Skeletal muscle cell (primary cell): ENCODE data around the gene ZSWIM9.

Source experiments
- DNase-seq: peaks from one replicate; pipeline ENCODE4 v3.0.0-alpha.2; 2010; ENCODE audit warnings: low read depth
- H3K4me3 ChIP-seq: 2 replicates; pipeline ENCODE4 v1.5.1; 2011; ENCODE audit warnings: low read depth, mild to moderate bottlenecking, control low read depth, low read length, moderate library complexity

Gene ZSWIM9

GRCh38 chr19:48169939-48170803 is at the start of gene ZSWIM9, which contains the start of gene LIG1:
Gene ZSWIM9 (plus strand): TSS chr19:48170680. CDS start chr19:48171803, 1,123 bp downstream.
Gene LIG1 (minus strand): TSS chr19:48170344. CDS start chr19:48165566, 4,778 bp downstream.
- peak within 1 kb of the TSS; percentile 94 for H3K4me3 ChIP-seq

GRCh38 chr19:48121066-48121465 is 49.4 kb upstream of the ZSWIM9 start:
- H3K4me3 ChIP-seq, result no peak overlapping the region
- no peak for DNase-seq

More at GRCh38 chr19:48169939-48170803, at the start of gene ZSWIM9, which contains the start of gene LIG1:
- DNase-seq, result peak; percentile 83

GRCh38 chr19:48121909-48122371 is 48.5 kb upstream of the ZSWIM9 start:
- H3K4me3 ChIP-seq, result no peak overlapping the region
- no peak for DNase-seq

- no peak for DNase-seq
- H3K4me3 ChIP-seq, result no peak overlapping the region
Observed at GRCh38 chr19:48122421-48122820, 48.1 kb upstream of the ZSWIM9 start.

GRCh38 chr19:48123907-48124651 is 46.4 kb upstream of the ZSWIM9 start:
- DNase-seq, result peak; percentile 44
- no peak overlapping the region for H3K4me3 ChIP-seq

GRCh38 chr19:48127561-48127960 is 42.9 kb upstream of the ZSWIM9 start:
- H3K4me3 ChIP-seq, result no peak overlapping the region
- DNase-seq, result no peak

- no peak for DNase-seq
- H3K4me3 ChIP-seq, result no peak overlapping the region
Observed at GRCh38 chr19:48133094-48133493, 37.4 kb upstream of the ZSWIM9 start.

- no peak for DNase-seq
- no peak overlapping the region for H3K4me3 ChIP-seq
Observed at GRCh38 chr19:48135411-48135810, 35.1 kb upstream of the ZSWIM9 start.

GRCh38 chr19:48136547-48136946 is 33.9 kb upstream of the ZSWIM9 start:
- H3K4me3 ChIP-seq, result no peak overlapping the region
- DNase-seq, result no peak

GRCh38 chr19:48137411-48137810 is 33.1 kb upstream of the ZSWIM9 start:
- DNase-seq, result no peak
- H3K4me3 ChIP-seq, result no peak overlapping the region

- H3K4me3 ChIP-seq, result no peak overlapping the region
- DNase-seq, result no peak
Observed at GRCh38 chr19:48139053-48139452, 31.4 kb upstream of the ZSWIM9 start.

- H3K4me3 ChIP-seq, result no peak overlapping the region
- DNase-seq, result no peak
Observed at GRCh38 chr19:48147597-48148175, 22.8 kb upstream of the ZSWIM9 start.

GRCh38 chr19:48148576-48148975 is 21.9 kb upstream of the ZSWIM9 start:
- no peak overlapping the region for H3K4me3 ChIP-seq
- DNase-seq, result no peak

- DNase-seq, result no peak
- H3K4me3 ChIP-seq, result no peak overlapping the region
Observed at GRCh38 chr19:48149430-48149829, 21.1 kb upstream of the ZSWIM9 start.

GRCh38 chr19:48152551-48152950 is 17.9 kb upstream of the ZSWIM9 start:
- peak; percentile 23 for DNase-seq
- no peak overlapping the region for H3K4me3 ChIP-seq

- H3K4me3 ChIP-seq, result no peak overlapping the region
- no peak for DNase-seq
Observed at GRCh38 chr19:48154003-48154402, 16.5 kb upstream of the ZSWIM9 start.

- DNase-seq, result no peak
- no peak overlapping the region for H3K4me3 ChIP-seq
Observed at GRCh38 chr19:48158210-48158790, 12.2 kb upstream of the ZSWIM9 start.

- no peak for DNase-seq
- H3K4me3 ChIP-seq, result no peak overlapping the region
Observed at GRCh38 chr19:48168689-48169088, 1.8 kb upstream of the ZSWIM9 start.

GRCh38 chr19:48169578-48169938 is 922 bp upstream of the ZSWIM9 start:
- no peak for DNase-seq
- H3K4me3 ChIP-seq, result peak overlapping the region; percentile 94
